ENCODE measurements around the gene TMEM86A. TPM values are rescaled to one million over a fixed set of nuclear protein-coding genes. Genes with fewer than 3 reads are reported as not detected.

Gene TMEM86A
- total and polyA plus RNA-seq, 9 donors, result 8.4 to 18.2 (median 11.5) TPM

DNA sequence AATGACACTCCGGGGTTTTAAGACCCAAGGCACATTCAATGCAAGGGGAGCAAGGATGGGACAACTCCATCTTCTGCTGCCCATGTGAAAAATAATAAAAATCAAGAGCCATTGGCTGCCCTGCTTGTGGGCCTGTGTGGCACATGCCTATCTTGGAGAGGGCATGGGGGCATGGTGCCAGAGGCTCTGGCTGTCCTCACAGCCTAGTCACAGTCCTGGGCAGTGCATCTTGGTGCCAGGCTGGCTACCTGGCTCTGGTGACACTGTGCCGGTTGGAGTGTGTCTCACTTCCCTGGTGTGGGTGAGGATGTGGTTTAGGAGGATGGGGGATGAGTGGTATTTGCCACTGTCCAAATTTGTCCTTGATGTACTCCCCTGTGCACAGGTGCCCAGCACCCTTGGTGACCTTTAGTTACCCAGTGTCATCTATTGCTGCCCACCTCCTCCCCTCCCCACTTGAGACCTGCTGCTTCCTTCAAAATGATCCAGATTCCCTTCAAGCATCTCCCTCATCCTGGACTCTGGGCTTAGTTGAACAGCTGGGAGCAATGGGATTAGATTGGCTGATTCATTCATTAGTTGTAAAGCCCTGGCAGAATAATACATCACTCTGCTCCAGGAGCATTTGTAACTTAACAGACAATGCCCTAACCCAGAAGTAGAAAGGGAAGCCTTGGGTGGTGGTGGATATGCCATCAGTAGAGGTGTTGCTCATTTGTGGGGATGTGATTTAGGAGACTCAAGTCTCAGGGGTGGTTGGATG, 4.6 kb downstream of the TMEM86A start:
- intact Hi-C loops (cut with DNase I), result loop anchor here in 1 of 4 donors (10.0 kb wide), 1 partner anchor 68 kb away; the partner anchor contains the start of gene SPTY2D1

DNA sequence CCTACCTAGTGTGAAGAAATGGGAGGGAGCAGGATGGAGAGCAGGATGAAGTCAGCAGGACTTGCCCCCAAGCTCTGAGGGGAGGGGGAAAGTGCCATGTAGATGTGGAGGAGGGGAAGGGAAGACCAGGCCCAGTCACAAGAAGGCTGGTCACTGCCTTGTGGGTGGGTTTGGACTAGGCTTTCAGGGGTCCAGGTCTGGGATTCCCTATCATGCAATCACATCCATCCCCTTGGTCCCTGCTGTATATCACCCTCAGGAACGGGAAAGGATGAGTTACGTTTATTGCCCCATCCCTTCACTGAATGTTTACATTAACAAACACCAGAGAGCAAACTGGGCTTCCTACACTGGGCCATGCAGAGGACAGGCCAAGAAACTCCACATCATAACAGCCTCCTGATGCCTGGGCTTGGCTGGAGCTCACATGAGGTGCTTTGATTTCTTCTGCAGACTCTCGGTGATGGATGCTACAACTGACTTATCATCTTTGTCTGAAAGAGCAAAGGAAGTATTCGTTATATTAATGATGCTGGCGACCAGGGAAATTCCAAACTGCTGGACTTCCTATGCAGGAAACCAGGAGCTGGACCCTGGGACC, 5.6 kb downstream of the TMEM86A start:
- no peaks in the 10 kb centered on the region for H3K36me3 ChIP-seq
- intact Hi-C loops (cut with DNase I), result loop anchor here in 1 of 4 donors (10.0 kb wide), 1 partner anchor 69 kb away; the partner anchor contains the start of gene SPTY2D1
- no peak overlapping the region for H3K4me3 ChIP-seq
- DNase-seq, result no peak
- peaks cover 27% of the 10 kb centered on the region for H3K4me1 ChIP-seq (ENCODE audit: insufficient read depth)
- H3K27ac ChIP-seq, result peak overlapping the region in 1 of 2 donors; percentile 19
- H3K27me3 ChIP-seq, result no peaks in the 10 kb centered on the region
- 81 to 88% (median 83%) methylated on average over 5 of the region's 5 CpGs for WGBS, 3 donors
- H3K9me3 ChIP-seq, result no peaks in the 10 kb centered on the region
- TF ChIP-seq POLR2A (IDR thresholded peaks at IDR 0.05) (no peak), EP300 (IDR thresholded peaks at IDR 0.05) (no peak), CTCF (IDR thresholded peaks at IDR 0.05) (no peak)

More for the DNA sequence above, 4.6 kb downstream of the TMEM86A start:
- Histone ChIP-seq H3K4me1 (ENCODE audit: insufficient read depth) (peaks cover 27% of the 10 kb centered on the region), H3K9me3 (no peaks in the 10 kb centered on the region), H3K36me3 (no peaks in the 10 kb centered on the region), H3K4me3 (no peak overlapping the region), H3K27me3 (no peaks in the 10 kb centered on the region), H3K27ac (no peak overlapping the region)
- DNase-seq, result no peak
- TF ChIP-seq POLR2A (IDR thresholded peaks at IDR 0.05), result no peak
- TF ChIP-seq CTCF (IDR thresholded peaks at IDR 0.05), result no peak
- TF ChIP-seq EP300 (IDR thresholded peaks at IDR 0.05), result no peak
- WGBS, 3 donors, result 67 to 92% (median 89%) methylated on average over 2 of the region's 2 CpGs

- WGBS, 3 donors, result 21 to 33% (median 32%) methylated on average over 1 of the region's 1 CpG
- peak overlapping the region in 1 of 2 donors; percentile 19 for H3K27ac ChIP-seq
- TF ChIP-seq POLR2A (IDR thresholded peaks at IDR 0.05) (no peak), CTCF (IDR thresholded peaks at IDR 0.05) (no peak)
- H3K4me3 ChIP-seq, result no peak overlapping the region
- no peaks in the 10 kb centered on the region for H3K36me3 ChIP-seq
- intact Hi-C loops (cut with DNase I), result loop anchor here in 1 of 4 donors (10.0 kb wide), 1 partner anchor 70 kb away; the partner anchor contains the start of gene SPTY2D1
- no peaks in the 10 kb centered on the region for H3K9me3 ChIP-seq
- no peak for DNase-seq
- no peaks in the 10 kb centered on the region for H3K27me3 ChIP-seq
- H3K4me1 ChIP-seq (ENCODE audit: insufficient read depth), result peaks cover 24% of the 10 kb centered on the region
Observed at GRCh38 chr11:18704698-18705097, 6.1 kb downstream of the TMEM86A start.

DNA sequence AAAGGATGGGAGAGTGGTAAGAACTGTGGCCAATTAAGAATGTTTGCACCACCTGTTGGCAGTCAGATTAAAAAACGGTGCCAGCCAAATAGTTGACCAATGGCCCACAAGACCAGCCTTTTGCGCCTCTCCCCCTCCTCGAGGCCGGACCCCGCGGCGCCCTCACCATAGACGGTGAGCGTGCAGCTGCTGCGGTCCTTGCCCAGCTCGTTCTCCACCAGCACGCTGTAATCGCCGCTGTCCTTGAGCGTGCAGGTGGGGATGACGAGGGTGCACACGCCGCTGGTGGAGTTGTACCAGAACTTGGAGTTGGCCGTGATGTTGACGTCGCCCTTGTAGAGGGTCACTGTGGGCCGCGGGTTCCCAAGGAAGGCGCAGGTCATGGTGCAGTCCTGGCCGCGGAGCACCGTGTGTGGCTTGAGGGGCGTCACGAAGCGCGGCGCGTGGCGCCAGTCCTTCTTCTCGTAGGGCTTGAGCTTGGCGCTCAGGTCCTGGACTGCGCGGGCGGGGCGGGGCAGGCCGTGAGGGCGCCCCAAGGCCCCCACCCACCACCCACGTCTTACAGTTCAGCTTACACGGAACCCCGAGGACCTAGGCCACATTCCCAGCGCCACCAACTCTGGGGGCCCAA, 7.2 kb downstream of the TMEM86A start:
- 1 to 3% (median 1%) methylated on average over 17 to 46 of the region's 46 CpGs for WGBS, 3 donors
- Histone ChIP-seq H3K9me3 (no peaks in the 10 kb centered on the region), H3K4me3 (peak overlapping the region; percentile 71), H3K27ac (peak overlapping the region in 1 of 2 donors; percentile 31), H3K4me1 (ENCODE audit: insufficient read depth) (peaks cover 16% of the 10 kb centered on the region), H3K27me3 (no peaks in the 10 kb centered on the region), H3K36me3 (no peaks in the 10 kb centered on the region)
- intact Hi-C loops (cut with DNase I), result loop anchor here in 1 of 4 donors (10.0 kb wide), 1 partner anchor 71 kb away; the partner anchor contains the start of gene SPTY2D1
- TF ChIP-seq EP300 (IDR thresholded peaks at IDR 0.05), result no peak
- no peak for TF ChIP-seq CTCF (IDR thresholded peaks at IDR 0.05)
- TF ChIP-seq POLR2A (IDR thresholded peaks at IDR 0.05), result no peak
- peak in 4 of 5 donors; percentile 50 to 75 (median 64) for DNase-seq

All from ovary (tissue), 9 donors.